Activated CD4-positive, alpha-beta T cell treated with anti-CD3 and anti-CD28 coated beads, Interleukin-10, Interleukin-2, amounts not matched to agents 100 ng/mL and 50 ng/mL, durations not matched to agents 16 hours and 8 hours (primary cell): Measurements from ENCODE around the gene DUSP22.
"Not testable (repeated sequence)": the region's sequence is repeated elsewhere in the genome, so short reads cannot be mapped to it uniquely, and the experiment has no call there.

Experiments used
- DNase-seq: peaks from one replicate; pipeline ENCODE4 v3.0.0-alpha.2; 2020

Gene DUSP22

DNA sequence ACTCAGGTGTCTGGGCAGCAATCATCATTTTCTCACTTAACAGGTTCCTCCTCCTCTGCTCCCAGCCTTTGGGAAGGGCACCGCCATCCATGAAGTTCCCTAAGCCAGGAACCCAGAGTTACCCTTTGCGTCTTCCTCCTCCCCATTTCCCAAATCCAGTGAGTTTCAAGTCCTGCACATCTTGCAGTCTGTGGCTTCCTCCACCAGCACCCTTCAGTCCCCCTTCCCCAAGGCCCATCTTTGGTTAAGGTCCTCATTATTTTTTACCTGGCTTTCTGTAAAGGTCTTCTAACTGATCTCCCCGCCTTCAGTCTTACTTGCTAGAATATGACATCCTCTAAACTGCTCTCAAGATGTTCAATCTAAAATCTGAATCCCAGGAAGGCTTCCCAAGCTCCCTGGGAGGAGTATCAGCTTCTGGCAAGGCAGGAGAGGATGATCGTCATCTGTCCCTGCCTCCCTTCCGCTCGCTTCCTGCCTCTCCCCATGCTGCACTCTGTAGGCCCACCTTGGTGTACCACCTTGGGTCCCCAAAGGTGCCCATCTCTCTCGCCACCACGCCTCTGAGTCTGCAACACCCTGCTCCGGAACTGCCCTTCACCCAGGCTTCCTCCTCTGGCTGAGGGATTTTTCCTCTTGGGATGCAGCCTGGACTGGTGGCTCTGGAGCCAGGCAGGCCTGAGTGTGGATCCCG, 11.4 kb upstream of the DUSP22 start:
- DNase-seq = no peak

DNA sequence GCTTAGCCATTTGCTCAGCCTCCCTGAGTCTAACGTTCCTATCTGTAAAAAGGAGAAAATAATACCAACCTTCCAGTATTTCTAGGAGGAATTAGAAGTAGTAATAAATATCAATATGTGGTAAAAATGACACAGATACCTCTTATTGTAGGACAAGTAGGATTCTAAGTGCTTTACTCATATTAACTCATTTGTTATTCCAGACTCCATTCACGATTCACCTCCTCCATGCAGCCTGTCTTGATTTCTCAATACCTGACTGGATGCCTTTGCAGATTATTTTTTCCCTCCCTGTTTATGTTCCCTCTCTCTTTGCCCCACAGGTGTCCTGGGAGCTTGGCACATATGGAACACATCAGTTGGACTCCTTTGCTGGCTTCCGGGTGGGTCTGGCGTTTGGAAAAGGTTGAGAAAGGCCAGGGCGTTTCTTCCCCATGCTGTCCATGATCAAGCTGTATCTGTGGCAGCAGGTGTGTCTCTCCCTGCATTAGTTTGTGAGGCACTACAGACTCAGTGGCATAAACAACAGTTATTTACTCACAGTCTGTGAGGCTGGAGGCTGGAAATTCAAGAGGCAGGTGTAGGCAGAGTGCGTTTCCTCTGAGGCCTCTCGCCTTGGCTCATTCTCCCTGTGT, 10.7 kb upstream of the DUSP22 start:
- DNase-seq = no peak

DNA sequence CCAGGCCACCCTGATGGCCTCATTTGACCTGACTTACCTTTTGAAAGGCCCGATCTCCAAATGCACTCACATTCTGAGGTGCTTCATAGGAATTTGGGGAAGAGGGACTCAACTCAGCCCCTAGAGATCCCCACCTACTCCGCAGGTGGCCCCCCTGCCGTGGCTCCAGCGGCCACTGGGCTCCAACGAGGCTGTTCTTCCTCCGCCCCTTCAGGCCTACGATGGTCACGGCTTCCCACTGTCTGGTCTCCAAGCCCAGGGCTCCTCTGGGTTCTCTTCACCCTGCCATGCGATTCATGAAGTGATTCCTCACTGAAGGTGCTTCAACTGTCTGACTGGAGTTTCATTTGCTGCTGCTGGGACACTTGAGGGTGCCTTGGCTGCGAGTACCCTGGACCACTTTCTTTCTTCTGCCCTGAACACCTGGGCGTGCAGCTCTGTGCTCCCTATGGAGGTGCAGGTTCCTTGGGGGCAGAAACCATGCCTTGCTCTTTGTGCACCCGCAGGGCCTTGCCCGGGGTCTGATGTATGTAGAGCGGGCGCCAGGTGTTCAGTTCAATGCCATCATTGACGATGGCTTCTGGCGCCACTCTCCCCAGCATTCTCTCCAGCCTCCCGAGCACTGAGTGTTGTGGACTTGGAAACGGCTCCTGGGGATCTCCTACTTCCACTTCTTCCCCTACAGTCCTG, 10.0 kb upstream of the DUSP22 start:
- no peak for DNase-seq

DNA sequence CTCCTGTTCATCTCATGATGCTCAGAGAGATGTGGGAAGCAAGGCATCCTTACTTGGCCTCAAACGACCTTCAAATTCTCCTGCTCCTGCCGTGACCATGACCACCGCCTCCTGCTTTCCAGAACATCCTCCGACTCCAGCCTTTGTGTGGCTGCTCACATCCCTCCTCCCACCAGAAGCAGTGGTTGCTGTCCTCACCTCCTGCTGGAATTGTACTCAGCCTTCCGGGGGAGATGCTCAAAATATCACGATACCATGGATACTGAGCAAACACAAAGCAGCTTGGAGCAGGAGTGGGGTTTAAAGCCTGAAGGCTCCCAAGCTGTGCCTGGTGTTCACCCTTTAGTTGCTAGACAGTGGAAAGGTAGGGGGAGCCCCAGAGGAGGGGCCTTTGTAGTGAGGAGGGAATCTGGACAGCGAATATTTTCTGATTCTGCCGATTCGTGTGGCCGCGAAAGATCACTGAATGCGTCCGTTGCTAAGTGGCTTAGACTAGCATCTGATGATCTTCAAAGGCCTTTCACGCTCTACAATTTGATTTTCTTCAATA, 9.3 kb upstream of the DUSP22 start:
- DNase-seq = no peak

DNA sequence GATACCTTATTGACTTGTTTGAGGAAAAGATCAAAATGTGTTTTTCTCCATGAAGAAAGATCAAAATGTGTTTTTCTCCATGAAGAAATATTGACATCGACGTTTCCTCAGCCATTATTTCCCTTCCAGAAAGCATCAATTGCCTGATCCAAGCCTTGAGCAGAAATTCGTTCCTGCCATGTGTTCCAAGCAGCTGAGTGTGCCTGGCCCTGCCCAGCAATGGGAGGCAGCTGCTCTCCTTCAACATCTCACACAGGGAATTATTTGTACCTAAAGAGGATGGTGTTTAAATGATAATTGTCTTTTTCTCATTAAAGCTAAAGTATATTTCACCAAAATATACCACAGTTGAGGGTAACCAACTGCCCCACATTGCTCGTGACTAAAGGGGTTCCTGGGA, 7.8 kb upstream of the DUSP22 start:
- no peak for DNase-seq

DNA sequence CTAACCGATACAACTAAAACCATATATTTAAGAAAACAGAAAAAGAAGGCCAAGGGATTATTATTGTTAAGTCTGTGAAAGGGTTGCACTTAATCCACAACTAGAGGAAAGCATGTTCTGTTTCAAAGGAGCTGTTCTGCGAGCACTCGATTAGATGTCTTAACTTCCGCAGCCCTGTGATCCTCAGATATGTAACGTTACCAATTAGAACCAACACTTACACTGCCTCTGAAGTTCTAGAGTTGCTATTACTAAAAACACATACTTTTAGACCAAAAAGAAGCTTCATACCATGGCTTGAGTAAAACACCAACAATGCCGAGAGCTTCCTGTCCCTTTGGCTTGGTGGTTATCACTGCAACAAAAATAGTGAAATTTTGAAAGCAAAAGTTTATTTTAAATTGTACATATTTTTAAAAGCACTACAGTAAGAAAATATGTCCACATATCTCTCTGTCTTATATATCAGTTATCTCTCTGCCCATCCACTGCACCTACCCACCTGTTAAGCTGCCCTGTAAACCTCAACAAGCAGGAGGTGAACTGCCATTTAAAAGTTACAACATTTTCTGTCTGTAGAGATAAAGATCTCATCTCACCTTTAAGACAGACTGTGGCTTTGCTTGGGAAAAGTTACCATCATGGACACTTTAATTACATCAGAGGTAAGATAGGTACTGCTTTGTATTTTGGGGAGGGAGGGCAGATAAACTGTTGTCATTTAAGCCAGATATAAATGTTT, 7.1 kb upstream of the DUSP22 start:
- no peak for DNase-seq

DNA sequence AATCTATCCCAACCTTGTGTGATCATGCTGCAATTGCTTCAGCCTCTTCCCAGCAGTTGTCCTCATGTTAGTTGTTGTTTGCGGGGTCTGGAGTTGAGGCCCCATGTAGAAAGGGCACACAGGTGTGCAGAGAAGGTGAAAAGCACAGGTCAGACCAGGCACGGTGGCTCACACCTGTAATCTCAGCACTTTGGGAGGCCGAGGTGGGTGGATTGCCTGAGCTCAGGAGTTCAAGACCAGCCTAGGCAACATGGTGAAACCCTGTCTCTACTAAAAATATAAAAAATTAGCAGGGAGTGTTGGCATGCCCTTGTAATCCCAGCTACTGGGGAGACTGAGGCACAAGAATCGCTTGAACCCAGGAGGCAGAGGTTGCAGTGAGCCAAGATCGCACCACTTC, 6.4 kb upstream of the DUSP22 start:
- not testable (repeated sequence) for DNase-seq

DNA sequence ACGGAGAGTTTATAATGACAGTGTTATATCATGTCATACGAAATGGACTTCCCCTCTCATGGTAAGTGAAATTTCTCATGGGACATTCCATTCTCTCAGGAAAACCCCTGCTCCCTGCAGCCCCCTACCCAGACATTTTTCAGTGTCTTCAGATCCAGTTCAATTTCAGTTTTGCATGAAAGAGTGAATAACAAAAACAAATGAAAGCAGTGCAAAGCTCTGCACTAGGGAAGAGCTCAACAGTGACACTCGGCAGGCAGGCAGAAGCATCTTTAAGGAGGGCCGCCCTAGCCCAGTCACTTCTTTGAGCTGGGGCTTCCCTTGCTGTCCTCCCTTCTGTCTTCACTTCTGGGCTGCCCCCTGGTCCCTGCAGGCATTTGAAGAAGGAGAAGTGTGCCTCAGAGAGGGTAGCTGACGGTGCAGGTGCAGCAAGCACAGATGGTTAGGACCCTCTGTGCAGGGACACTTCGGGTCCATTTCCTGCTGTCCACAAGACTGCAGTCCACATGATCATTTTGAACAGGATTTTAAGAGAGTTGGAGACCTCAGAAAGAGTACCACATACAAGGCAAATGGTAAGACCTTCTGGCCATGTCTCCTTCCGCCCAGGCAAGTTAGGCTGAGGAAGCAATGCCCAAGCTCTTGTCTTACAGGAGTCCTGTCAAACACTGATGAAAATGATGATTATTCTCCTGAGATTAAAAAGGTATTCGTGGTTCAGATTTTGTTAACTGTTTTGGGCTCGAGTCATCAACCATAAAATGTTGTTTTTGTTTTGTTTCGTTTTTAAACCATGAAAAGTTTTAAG, 5.4 kb upstream of the DUSP22 start:
- DNase-seq = no peak

DNA sequence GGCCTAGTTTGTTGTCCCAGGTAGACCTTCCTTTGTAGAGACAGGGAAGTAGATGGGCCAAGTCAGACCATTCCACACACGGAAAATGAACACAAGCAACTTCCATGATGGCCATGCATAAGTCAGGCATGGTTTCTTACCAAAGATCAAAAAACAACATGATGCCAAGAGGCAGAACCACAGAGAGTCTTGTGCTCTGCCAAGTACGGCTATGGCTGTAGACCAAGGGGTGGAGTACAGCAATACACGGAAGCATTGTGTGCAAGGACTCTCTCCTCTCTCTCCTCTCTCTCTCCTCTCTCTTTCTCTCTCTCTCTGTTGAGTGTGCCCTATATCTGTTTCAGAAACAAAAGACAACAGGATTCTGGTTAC, 4.8 kb upstream of the DUSP22 start:
- no peak for DNase-seq

DNA sequence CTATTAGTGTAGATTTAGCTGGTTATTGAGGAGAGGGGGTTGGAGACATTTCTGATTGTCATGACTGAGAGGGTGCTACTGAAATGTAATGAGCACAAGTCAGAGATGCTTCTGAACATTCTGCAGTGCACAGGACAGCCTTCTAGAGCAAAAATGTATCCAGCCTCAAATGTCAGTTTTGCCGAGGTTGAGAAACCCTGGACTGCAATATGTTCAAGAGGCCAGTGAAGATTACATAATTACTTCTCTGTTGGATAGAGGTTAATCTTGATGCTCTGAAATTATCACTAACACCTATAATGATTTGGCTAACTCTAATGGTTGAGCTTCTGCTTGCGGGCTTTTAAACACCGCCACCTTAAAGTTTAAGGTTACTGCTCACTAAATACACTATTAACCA, 3.4 kb upstream of the DUSP22 start:
- no peak for DNase-seq

DNA sequence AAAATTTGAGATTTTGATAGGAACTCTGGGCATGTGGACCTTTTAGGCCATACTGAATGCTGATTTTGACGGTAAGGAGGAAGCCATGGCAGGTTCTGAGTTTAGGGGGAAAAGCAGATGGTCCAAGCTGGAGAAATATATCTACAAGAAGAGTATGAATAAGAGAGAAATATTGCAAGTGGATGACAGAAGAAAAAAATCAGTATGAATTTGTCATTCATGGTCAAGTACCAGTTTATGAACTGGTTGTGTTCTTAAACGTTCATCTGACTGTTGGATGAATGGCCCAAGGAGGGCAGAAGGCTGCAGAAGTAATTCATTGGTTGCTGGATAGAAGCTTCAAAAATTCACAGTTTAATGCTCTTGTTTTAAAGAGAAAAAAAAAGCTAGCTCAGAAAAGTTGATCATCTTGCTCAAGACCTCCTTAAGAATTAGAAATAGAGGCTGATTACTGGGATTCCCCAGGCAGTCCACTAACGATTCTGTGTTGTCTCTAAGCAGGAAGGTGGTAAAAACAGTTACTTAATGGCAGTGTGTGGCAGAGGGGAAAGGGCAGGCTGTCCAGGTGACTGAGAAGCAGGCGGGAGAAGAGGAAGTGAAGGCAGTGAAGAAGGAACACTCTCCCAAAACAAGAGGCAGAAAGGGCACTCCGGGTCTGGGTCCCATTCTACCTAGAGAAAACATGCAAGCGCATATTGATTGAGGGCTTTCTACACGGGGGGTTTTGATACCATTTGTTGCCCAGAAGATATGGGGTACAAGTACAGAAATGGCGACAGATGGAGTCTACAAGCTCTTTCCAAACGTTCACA, 2.0 kb upstream of the DUSP22 start:
- no peak for DNase-seq

DNA sequence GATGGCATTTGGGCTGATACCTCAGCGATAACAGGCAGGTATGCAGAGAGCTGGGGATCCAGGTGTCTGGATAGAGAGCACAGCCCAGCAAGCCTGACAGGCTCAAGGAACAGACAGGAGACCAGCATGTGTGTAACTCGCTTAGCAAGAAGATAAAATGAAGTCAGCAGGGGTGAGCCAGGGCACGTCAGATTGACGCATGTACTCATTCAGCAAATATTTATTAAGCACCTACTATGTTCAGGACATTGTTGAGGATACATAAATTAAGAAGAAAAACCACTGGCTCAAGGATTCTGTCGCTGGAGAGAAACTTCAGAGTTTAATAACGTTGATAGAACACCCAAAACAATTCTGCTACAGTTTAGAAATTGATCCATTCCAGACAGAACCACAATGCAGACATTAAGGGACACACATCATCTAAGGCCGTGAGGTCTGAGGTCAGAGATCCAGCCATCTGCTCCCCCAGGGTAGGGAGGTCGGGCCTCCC, 1.0 kb upstream of the DUSP22 start:
- peak; percentile 13 for DNase-seq

DNA sequence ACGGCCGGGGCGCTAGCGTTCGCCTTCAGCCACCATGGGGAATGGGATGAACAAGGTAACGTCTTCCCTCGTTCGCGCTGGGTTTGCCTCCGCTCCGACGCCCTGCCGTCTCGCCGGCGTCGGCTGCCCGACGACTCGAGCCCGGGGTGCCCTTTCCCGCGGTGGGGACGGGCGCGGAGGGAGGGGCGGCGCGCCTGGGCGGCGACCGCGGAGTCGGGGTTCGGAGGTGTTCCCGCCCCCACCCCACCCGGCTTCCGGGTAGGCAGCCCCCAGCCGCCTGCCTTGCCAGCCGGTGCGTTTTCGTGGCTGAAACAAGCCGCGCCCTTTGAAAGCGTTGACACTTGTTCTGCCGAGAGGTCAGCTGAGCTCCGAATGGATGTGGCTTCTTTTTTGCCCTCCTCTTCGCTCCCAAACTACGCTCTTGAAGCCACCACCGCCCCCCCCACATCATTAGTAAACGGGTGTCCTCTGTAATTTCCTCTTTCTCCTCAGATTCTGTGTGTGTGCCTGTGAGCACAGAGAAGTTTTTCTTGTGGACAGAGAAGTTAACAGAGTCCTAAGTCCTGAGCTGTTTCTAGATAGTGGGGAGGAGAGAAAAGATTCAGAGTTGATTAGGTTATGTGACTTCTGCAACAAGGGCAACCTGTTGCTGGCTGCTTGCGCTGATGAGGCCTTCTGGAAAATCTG, 362 bp downstream of the DUSP22 start:
- DNase-seq = peak; percentile 89

DNA sequence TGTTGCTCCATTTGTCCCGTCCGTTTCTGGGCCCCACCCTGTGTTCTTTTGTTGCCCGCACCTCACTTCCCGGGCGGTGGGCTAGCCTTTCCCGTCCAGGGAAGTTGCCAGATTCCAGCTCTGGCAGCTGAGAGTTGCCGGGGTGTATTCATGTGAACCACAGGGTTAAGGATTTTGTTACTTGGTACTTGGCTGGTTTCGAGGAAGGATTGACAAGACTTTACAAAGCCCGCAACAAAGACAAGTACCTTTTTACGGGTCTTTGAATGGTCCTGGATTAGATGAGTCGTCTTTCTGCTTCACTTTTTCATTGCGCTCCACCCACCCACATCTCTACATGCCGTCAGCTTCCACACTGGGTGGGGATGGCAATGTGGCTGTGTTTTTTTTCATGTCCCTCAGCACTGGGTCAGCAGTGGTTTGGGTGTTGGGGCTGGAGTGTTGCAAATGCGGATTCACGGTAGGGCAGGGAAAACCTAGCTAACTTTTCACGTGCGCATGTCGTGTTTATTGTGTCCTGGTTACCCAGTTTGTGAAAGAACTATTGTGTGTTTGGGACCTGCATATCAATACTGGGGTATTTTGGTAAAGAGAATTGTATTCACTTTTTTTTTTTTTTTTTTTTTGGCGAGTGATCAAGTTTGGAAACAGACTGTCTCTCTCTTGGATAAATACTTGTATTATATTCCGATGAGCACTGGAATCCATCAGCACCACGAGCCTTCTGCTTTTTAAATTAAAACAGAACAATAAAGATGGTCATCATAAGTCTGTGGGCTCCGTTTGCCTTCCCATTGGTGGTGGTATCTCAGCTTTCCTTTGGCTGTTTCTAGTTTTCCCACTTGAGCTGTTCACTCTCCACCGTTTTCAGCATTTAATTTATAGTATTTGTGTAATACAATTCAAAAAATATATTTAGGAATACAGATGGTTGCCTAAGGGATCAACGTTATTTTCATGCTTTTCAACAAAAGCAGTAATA, 1.2 kb downstream of the DUSP22 start:
- peak; percentile 37 for DNase-seq

DNA sequence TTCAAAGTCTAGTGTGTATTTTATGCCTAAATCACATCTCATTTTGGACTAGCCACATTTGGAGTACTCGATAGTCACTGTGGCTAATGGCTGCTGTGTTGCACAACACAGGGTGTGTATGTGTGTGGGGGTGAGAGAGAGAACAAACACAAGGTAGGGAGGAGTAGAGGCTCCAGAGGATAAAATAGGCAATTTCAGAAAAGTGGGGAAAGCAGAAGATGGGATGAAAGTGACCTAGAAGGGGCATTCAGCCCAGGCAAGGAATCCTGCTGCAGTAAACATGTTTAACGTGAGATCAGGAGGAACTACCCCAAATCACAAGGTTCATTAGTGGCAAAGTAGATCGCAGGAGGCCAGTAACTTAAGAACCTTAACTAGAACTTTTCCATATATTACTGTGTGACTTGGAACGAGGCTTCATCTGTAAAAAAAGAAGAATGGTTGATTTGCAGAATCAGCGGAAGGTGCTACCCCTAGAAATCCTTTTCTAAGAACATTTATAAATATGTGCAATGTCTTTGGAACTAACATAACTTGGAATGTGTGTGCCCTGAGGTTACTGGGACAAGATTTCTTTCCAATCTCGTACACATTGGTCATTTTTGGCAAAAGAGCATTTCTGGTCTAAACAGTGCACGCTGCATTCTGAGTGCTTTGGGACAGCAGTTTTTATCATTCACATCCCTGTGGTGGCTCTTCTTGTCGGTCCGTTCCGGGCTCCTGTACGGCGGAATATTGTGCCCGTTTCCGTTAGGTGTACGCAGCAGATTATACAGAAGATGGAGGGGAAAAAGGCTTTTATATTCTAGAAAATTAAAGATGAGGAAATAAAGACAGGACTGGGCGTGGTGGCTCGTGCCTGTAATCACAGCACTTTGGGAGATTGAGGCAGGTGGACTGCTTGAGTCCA, 2.6 kb downstream of the DUSP22 start:
- DNase-seq = no peak

DNA sequence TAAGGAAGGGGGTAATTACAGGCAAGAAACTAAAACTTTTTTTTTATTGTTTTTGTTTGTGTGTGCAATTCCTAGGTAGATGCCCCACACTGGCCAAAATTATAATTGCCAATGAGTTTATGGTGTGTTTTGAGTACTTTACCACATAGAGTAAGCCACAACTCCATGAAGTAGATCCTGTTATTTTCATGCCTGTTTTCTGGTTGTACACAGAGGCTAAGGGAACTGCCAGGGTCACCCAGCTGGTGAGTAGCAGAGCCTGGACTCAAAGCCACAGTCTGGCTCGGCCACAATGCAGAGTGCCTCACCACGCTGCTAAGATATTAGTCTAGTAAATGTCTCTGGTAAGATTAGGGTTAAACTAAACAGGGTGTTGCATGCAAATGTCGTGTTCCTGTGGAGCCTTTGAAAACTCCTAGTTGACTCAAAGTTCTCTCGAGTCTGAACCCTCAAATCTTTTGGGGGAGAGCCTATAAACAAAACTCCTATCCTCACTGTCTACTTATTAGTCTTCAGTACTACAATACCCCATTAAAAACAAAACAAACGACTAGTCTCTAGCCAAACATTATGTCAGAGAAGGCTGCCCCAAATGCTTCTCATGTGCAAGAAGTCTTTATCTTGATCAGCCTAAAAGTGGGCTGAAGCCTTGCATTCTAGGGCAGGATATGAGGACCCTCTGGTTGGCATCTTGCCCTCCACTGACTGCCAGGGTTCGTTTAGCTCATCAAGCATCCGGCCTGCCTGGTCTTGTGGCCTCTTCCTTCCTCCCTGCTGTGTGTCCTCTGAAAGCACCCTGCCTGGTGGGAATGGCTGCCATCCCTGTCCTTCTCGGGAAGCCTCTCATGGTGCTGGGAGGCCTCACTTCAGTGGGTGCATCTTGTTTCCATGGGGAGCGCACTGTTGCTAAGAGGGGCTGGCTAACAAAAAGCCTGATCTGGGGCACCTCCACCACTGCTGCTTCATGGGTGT, 4.2 kb downstream of the DUSP22 start:
- peak; percentile 32 for DNase-seq

DNA sequence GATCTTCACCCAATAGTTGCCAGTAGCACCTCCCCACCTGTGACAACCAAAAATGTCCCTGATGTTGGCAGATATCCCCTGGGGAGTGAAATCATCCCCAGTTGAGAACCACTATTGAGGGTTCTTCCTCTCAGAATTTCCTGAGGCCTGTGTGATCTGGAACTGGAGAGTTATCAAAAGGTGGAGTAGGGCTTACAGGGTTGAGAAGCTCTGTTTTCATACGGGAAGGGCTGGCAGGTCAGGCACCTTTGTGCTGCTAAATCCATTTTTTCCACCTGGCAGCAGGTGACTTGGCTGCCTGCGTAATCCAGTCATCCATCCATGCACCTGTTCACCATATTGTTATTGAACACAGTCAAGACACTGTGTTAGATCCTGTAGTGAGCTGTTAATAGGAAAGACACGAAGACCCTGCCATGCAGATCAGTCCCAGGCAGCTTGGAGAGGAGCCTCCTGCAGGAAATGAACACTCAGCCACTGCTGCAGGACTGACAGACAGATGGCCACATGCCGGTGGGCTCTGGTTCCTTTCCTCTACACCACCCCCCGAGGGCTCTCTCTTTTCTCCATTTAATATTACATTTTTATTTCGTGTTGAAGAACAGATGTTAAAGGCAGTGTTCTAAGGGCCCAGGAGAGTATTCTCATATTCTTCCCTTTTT, 5.4 kb downstream of the DUSP22 start:
- no peak for DNase-seq
